HepG2 (cell line): ENCODE results near the gene RMRP. TPM values are rescaled to one million over a fixed set of nuclear protein-coding genes. Genes with fewer than 3 reads are reported as not detected.

Source experiments
- ATAC-seq: fragments of 200-7000 bp; cut with Tn5 transposase; 3 replicates; pipeline ENCODE4 v1.9.1; 2020; ENCODE audit warnings: mild to moderate bottlenecking, moderate library complexity
- BruUV-seq: library from RNA; stranded (reverse); fragments of 400-500 nt; replicated peaks from 2 replicates; lab custom pipeline; 2021; lab: Mats Ljungman, UMichigan
- CTCF ChIA-PET: fragments of 300-600 bp; formaldehyde crosslinking; extraction: SDS; loops from one replicate; lab custom pipeline; 2021; ENCODE audit warnings: low total read pairs, inconsistent platforms, low intra/inter-chr PET ratio; lab: Yijun Ruan, JAX
- POLR2A ChIA-PET: fragments of 350-600 bp; sonication (Branson Sonifier 250); formaldehyde crosslinking; loops from one replicate; lab custom pipeline; 2020; ENCODE audit warnings: antibody characterized with exemption, inconsistent platforms; lab: Yijun Ruan, JAX
- DNase-seq: peaks from one replicate; pipeline ENCODE4 v3.0.0-alpha.2; 2015; ENCODE audit warnings: low spot score
- FAIRE-seq: peaks from 3 replicates; lab custom pipeline; 2011; peaks lifted over from hg19 to GRCh38; lab: Jason Lieb, UNC
- H2AFZ ChIP-seq: one replicate; pipeline ENCODE4 v1.6.1; 2011; ENCODE audit warnings: low read length, inconsistent platforms
- H3K27ac ChIP-seq: fragments of 300-600 bp; 3 replicates; pipeline ENCODE4 v1.8.0; 2011; ENCODE audit warnings: mixed run types, mild to moderate bottlenecking, mixed read lengths, low read length, inconsistent platforms; ENCODE audit not compliant: insufficient read depth; ENCODE audit errors: extremely low read length
- H3K27me3 ChIP-seq, 2 experiments: fragments of 200-600 bp in 1 of 2; 2 replicates in 1 of 2; 3 replicates in 1 of 2; pipeline versions ENCODE4 v1.6.0 to v1.8.0; 2011; ENCODE audit warnings: low read length in 2 of 2, mild to moderate bottlenecking in 2 of 2, moderate library complexity in 2 of 2, inconsistent platforms in 1 of 2; ENCODE audit not compliant: insufficient read depth in 2 of 2, control insufficient read depth in 1 of 2
- H3K36me3 ChIP-seq, 2 experiments: fragments of 200-600 bp in 1 of 2; replicated peaks in 1 of 2; 2 replicates in 1 of 2; 3 replicates in 1 of 2; pipeline versions ENCODE4 v1.5.1 to v1.8.0; 2011; ENCODE audit warnings: low read length in 2 of 2, inconsistent platforms in 1 of 2; ENCODE audit not compliant: insufficient read depth in 2 of 2, control insufficient read depth in 1 of 2
- H3K4me1 ChIP-seq: 2 replicates; pipeline ENCODE4 v1.5.1; 2012; ENCODE audit warnings: low read length, inconsistent platforms; ENCODE audit not compliant: insufficient read depth
- H3K4me2 ChIP-seq: 2 replicates; pipeline ENCODE4 v1.6.0; 2011; ENCODE audit warnings: low read depth, low read length, inconsistent platforms
- H3K4me3 ChIP-seq, 3 experiments: fragments of 200-600 bp in 1 of 3; sonication (generic), shearing (Covaris generic) in 1 of 3; replicated peaks in 1 of 3; 2 replicates each; pipeline ENCODE4 v1.5.1; 2011 to 2016; ENCODE audit warnings: low read length in 3 of 3, inconsistent platforms in 2 of 3, low read depth in 2 of 3, mild to moderate bottlenecking in 2 of 3, control low read depth in 1 of 3, mixed read lengths in 1 of 3; ENCODE audit not compliant: insufficient read depth in 1 of 3
- H3K79me2 ChIP-seq: one replicate; pipeline ENCODE4 v1.6.1; 2011; ENCODE audit warnings: low read length, inconsistent platforms; ENCODE audit not compliant: insufficient read depth
- H3K9ac ChIP-seq: 2 replicates; pipeline ENCODE4 v1.6.0; 2011; ENCODE audit warnings: mild to moderate bottlenecking, low read depth, low read length, inconsistent platforms; ENCODE audit not compliant: insufficient read depth
- H3K9me3 ChIP-seq: 2 replicates; pipeline ENCODE4 v1.5.1; 2012; ENCODE audit warnings: mild to moderate bottlenecking, low read length
- H4K20me1 ChIP-seq: 2 replicates; pipeline ENCODE4 v1.6.0; 2011; ENCODE audit warnings: inconsistent platforms, mild to moderate bottlenecking, low read length, moderate library complexity; ENCODE audit not compliant: insufficient read depth
- ATRX ChIP-seq: sonication (generic); formaldehyde crosslinking; IDR thresholded peaks from 2 replicates; pipeline ENCODE4 v1.4.0; 2020; ENCODE audit warnings: missing genetic modification reagents, borderline replicate concordance
- DNMT3B ChIP-seq: conservative IDR thresholded peaks from 2 replicates; pipeline ENCODE4 v1.6.1; 2016; ENCODE audit warnings: missing biosample characterization, control low read depth
- ISX ChIP-seq: sonication (generic); formaldehyde crosslinking; conservative IDR thresholded peaks from 2 replicates; pipeline ENCODE4 v1.5.0; 2020; ENCODE audit warnings: missing genetic modification reagents
- MTF1 ChIP-seq: sonication (generic); formaldehyde crosslinking; IDR thresholded peaks from 2 replicates; pipeline ENCODE4 v1.5.0; 2020; ENCODE audit warnings: missing genetic modification reagents
- MXD1 ChIP-seq: sonication (generic); formaldehyde crosslinking; IDR thresholded peaks from 2 replicates; pipeline ENCODE4 v1.4.0; 2020; ENCODE audit warnings: mild to moderate bottlenecking, missing genetic modification reagents
- SP1 ChIP-seq, 2 experiments: fragments of 450-650 bp in 1 of 2; sonication (generic) in 1 of 2; formaldehyde crosslinking in 1 of 2; IDR thresholded peaks; 2 replicates each; pipeline versions ENCODE4 v1.4.0 to v1.6.1; 2016 to 2020; ENCODE audit warnings: missing genetic modification reagents in 1 of 2
- ZBTB33 ChIP-seq: sonication (generic); formaldehyde crosslinking; IDR thresholded peaks from 2 replicates; pipeline ENCODE4 v1.4.0; 2020; ENCODE audit warnings: missing genetic modification reagents
- ZHX2 ChIP-seq, 2 experiments: sonication (generic) in 1 of 2; formaldehyde crosslinking in 1 of 2; IDR thresholded peaks; 2 replicates each; pipeline versions ENCODE4 v1.6.1 to v1.9.0; 2014 to 2022; ENCODE audit warnings: antibody characterized with exemption in 1 of 2, borderline replicate concordance in 1 of 2, inconsistent platforms in 1 of 2, low read depth in 1 of 2, missing genetic modification reagents in 1 of 2
- ZNF136 ChIP-seq: sonication (generic); formaldehyde crosslinking; IDR thresholded peaks from 2 replicates; pipeline ENCODE4 v1.8.1; 2022; ENCODE audit warnings: low read depth, mild to moderate bottlenecking, moderate library complexity, missing genetic modification reagents
- ZNF552 ChIP-seq: sonication (generic); formaldehyde crosslinking; IDR thresholded peaks from 2 replicates; pipeline ENCODE4 v1.9.0; 2022; ENCODE audit warnings: missing genetic modification reagents, mild to moderate bottlenecking, borderline replicate concordance
- ZNF703 ChIP-seq: sonication (generic); formaldehyde crosslinking; IDR thresholded peaks from 2 replicates; pipeline ENCODE4 v1.5.1; 2020; ENCODE audit warnings: missing genetic modification reagents, mild to moderate bottlenecking, moderate library complexity, borderline replicate concordance
- WGBS: methylation state at CpG from one replicate; pipeline ENCODE4 v1.1.6; 2017; ENCODE audit warnings: low lambda C conversion rate; 5-methylcytosine and 5-hydroxymethylcytosine counted together
- in situ Hi-C: cut with HindIII; loops from 2 replicates; pipeline ENCODE4 v1.10.0; 2017; ENCODE audit warnings: low pct_unique_long_range_greater_than_20kb; ENCODE audit not compliant: extremely low pct_ligation_motif_present
- intact Hi-C: fragments of 100-400 bp; cut with micrococcal nuclease; formaldehyde crosslinking; loops from one replicate; pipeline ENCODE4 v1.10.0; 2022; ENCODE audit not compliant: unreplicated experiment
- polyA plus RNA-seq, 8 experiments: library from polyadenylated mRNA; depleted of rRNA in 3 of 8; stranded (reverse) in 7 of 8; unstranded in 1 of 8; fragments of >200 nt; fragmentation: Illumina TruSeq in 4 of 8; extraction: Trizol in 4 of 8; gene quantifications; 2 replicates each; pipeline versions ENCODE4 v1.2.1 to v1.2.3, GENCODE V29; 2011 to 2016; ENCODE audit warnings: low read depth in 4 of 8, missing spikeins in 1 of 8, mixed read lengths in 1 of 8; ENCODE audit not compliant: insufficient read depth in 1 of 8
- total RNA-seq, 5 experiments: library from RNA; depleted of rRNA; stranded (reverse); fragments of >200 nt; fragmentation: Illumina TruSeq; extraction: Trizol; gene quantifications; 2 replicates each; pipeline ENCODE4 v1.2.3, GENCODE V29; 2016; ENCODE audit warnings: low read depth in 1 of 5

RMRP gene
- total and polyA plus RNA-seq, 2 of the 13 experiments (the other 11 are each of a cell fraction or from before 2014, with no cell fraction given), result 51.4 to 4,025 TPM

GRCh38 chr9:35659340-35659739, 1.5 kb upstream of the RMRP start:
- in situ Hi-C loops, result loop anchor here (10.0 kb wide), 1 partner anchor 545 kb away; the partner anchor contains the start of gene ATOSB
- Histone ChIP-seq H3K36me3 (peaks cover 8 to 10% of the 10 kb centered on the region in 2 experiments; a peak in 3 of 5 replicates), H3K27me3 (no peaks in the 10 kb centered on the region; a peak in 2 of 5 replicates), H3K4me2 (peak overlapping the region; percentile 82), H2AFZ (no peak overlapping the region), H3K79me2 (peaks cover 11% of the 10 kb centered on the region), H3K27ac (peak overlapping the region; percentile 100), H3K9ac (peak overlapping the region; percentile 98; the same call in 1 of the 2 replicates), H3K4me1 (peaks cover 72% of the 10 kb centered on the region), H3K9me3 (no peaks in the 10 kb centered on the region), H4K20me1 (no peaks in the 10 kb centered on the region), H3K4me3 (peak overlapping the region; percentile 66 to 89 (median 85); a peak in 5 of 6 replicates)
- ATAC-seq (no peak), FAIRE-seq (no peak), DNase-seq (no peak)
- ChIA-PET CTCF (interaction anchor here (1.7 kb wide), 1 partner anchor 37 kb away, joined by 9 read pairs; no protein-coding TSS in a partner anchor), POLR2A (interaction anchor here (1.1 to 6.3 kb wide), 8 partner anchors 10 to 155 kb away, joined by 3 to 68 read pairs (median 30); partner anchors contain the start of genes CREB3, HINT2, TLN1 and TPM2)
- TF ChIP-seq ISX (CRISPR knock-in tag) (no peak), ZNF552 (CRISPR knock-in tag) (no peak), MXD1 (CRISPR knock-in tag) (no peak), ZNF703 (CRISPR knock-in tag) (no peak), ZHX2 (IDR thresholded peaks at IDR 0.05; ENCODE audit: low read depth) (no peak), ZHX2 (CRISPR knock-in tag; IDR thresholded peaks at IDR 0.05; ENCODE audit: borderline replicate concordance) (no peak), ZNF136 (no peak), DNMT3B (CRISPR knock-in tag) (no peak), ATRX (CRISPR knock-in tag) (no peak), SP1 (IDR thresholded peaks at IDR 0.05) (no peak), SP1 (CRISPR knock-in tag; IDR thresholded peaks at IDR 0.05) (no peak), ZBTB33 (CRISPR knock-in tag) (no peak), MTF1 (CRISPR knock-in tag) (no peak)
- WGBS, result 92% methylated on average over 3 of the region's 3 CpGs
- intact Hi-C loops, result no loop called here
- no TSS peak for BruUV-seq
